ENCODE data around the gene AMMECR1. TPM values are rescaled to one million over a fixed set of nuclear protein-coding genes. Genes with fewer than 3 reads are reported as not detected.

The AMMECR1 gene
- polyA plus RNA-seq, 4 donors: 16.7 to 19.3 (median 18.0) TPM

GRCh38 chrX:110214684-110215083 is 103.2 kb downstream of the AMMECR1 start:
- DNase-seq (ENCODE audit: low read depth in 4 of 4, low spot score in 2 of 4): no peak

GRCh38 chrX:110213183-110213582 is 104.7 kb downstream of the AMMECR1 start:
- DNase-seq (ENCODE audit: low read depth in 4 of 4, low spot score in 2 of 4): no peak

- DNase-seq (ENCODE audit: low read depth in 4 of 4, low spot score in 2 of 4): no peak
Measured at GRCh38 chrX:110212299-110212698, 105.6 kb downstream of the AMMECR1 start.

- DNase-seq (ENCODE audit: low read depth in 4 of 4, low spot score in 2 of 4): no peak
Measured at GRCh38 chrX:110211340-110211739, 106.5 kb downstream of the AMMECR1 start.

- DNase-seq (ENCODE audit: low read depth in 4 of 4, low spot score in 2 of 4): no peak
Measured at GRCh38 chrX:110210417-110211139, 107.3 kb downstream of the AMMECR1 start.

GRCh38 chrX:110208092-110208491 is 109.8 kb downstream of the AMMECR1 start:
- no peak for DNase-seq (ENCODE audit: low read depth in 4 of 4, low spot score in 2 of 4)

GRCh38 chrX:110204986-110205385 is 112.9 kb downstream of the AMMECR1 start:
- no peak for DNase-seq (ENCODE audit: low read depth in 4 of 4, low spot score in 2 of 4)

GRCh38 chrX:110201799-110202198 is 116.1 kb downstream of the AMMECR1 start:
- DNase-seq (ENCODE audit: low read depth in 4 of 4, low spot score in 2 of 4): no peak

- DNase-seq (ENCODE audit: low read depth in 4 of 4, low spot score in 2 of 4): no peak
Measured at GRCh38 chrX:110194977-110195376, 122.9 kb downstream of the AMMECR1 start.

GRCh38 chrX:110192516-110192915 is 125.4 kb downstream of the AMMECR1 start:
- DNase-seq (ENCODE audit: low read depth in 4 of 4, low spot score in 2 of 4): no peak

- no peak for DNase-seq (ENCODE audit: low read depth in 4 of 4, low spot score in 2 of 4)
Measured at GRCh38 chrX:110188701-110189558, 129.0 kb downstream of the AMMECR1 start.

GRCh38 chrX:110183314-110183713 is 134.6 kb downstream of the AMMECR1 start:
- no peak for DNase-seq (ENCODE audit: low read depth in 4 of 4, low spot score in 2 of 4)

GRCh38 chrX:110182865-110183264 is 135.0 kb downstream of the AMMECR1 start:
- no peak for DNase-seq (ENCODE audit: low read depth in 4 of 4, low spot score in 2 of 4)

GRCh38 chrX:110182362-110182761 is 135.5 kb downstream of the AMMECR1 start:
- DNase-seq (ENCODE audit: low read depth in 4 of 4, low spot score in 2 of 4): no peak

- no peak for DNase-seq (ENCODE audit: low read depth in 4 of 4, low spot score in 2 of 4)
Measured at GRCh38 chrX:110181459-110182137, 136.3 kb downstream of the AMMECR1 start.

- DNase-seq (ENCODE audit: low read depth in 4 of 4, low spot score in 2 of 4): no peak
Measured at GRCh38 chrX:110180928-110181310, 137.0 kb downstream of the AMMECR1 start.

GRCh38 chrX:110180176-110180927 is 137.5 kb downstream of the AMMECR1 start:
- no peak for DNase-seq (ENCODE audit: low read depth in 4 of 4, low spot score in 2 of 4)

- DNase-seq (ENCODE audit: low read depth in 4 of 4, low spot score in 2 of 4): no peak
Measured at GRCh38 chrX:110178179-110178865, 139.6 kb downstream of the AMMECR1 start.

GRCh38 chrX:110175696-110176095 is 142.2 kb downstream of the AMMECR1 start:
- DNase-seq (ENCODE audit: low read depth in 4 of 4, low spot score in 2 of 4): no peak

- no peak for DNase-seq (ENCODE audit: low read depth in 4 of 4, low spot score in 2 of 4)
Measured at GRCh38 chrX:110175146-110175545, 142.7 kb downstream of the AMMECR1 start.

Data from left renal cortex interstitium (tissue), 4 donors.